ENCODE measurements around the gene PREB.
"Not testable (repeated sequence)": the region's sequence is repeated elsewhere in the genome, so short reads cannot be mapped to it uniquely, and the experiment has no call there.

Gene PREB

GRCh38 chr2:27125104-27125503 lies 9.3 kb downstream of the PREB start:
- no peak for DNase-seq

- DNase-seq: peak in 1 of 2 experiments; percentile 8
Observed at GRCh38 chr2:27123302-27124150, 10.9 kb downstream of the PREB start, which contains the start of gene ABHD1. Gene ABHD1 (plus strand): TSS chr2:27123815. CDS start chr2:27123949, 134 bp downstream.

- DNase-seq: no peak
Observed at GRCh38 chr2:27122791-27123190, 11.6 kb downstream of the PREB start.

- DNase-seq: no peak
Observed at GRCh38 chr2:27121906-27122305, 12.5 kb downstream of the PREB start.

- DNase-seq: not testable (repeated sequence)
Observed at GRCh38 chr2:27119330-27119670, 15.1 kb downstream of the PREB start.

GRCh38 chr2:27118525-27119329 lies 15.7 kb downstream of the PREB start, which contains the start of gene CGREF1:
Gene CGREF1 (minus strand): TSS chr2:27119128. CDS start chr2:27104366, 14,762 bp downstream.
- DNase-seq: no peak

GRCh38 chr2:27117995-27118524 lies 16.4 kb downstream of the PREB start:
- DNase-seq: no peak

GRCh38 chr2:27115519-27115918 lies 18.9 kb downstream of the PREB start:
- DNase-seq: no peak

GRCh38 chr2:27111392-27112078 lies 22.9 kb downstream of the PREB start:
- DNase-seq: not testable (repeated sequence)

GRCh38 chr2:27110603-27111352 lies 23.7 kb downstream of the PREB start:
- not testable (repeated sequence) for DNase-seq

- DNase-seq: no peak
Observed at GRCh38 chr2:27109083-27109482, 25.4 kb downstream of the PREB start.

- DNase-seq: no peak
Observed at GRCh38 chr2:27108221-27108620, 26.2 kb downstream of the PREB start.

- no peak for DNase-seq
Observed at GRCh38 chr2:27105981-27106380, 28.5 kb downstream of the PREB start.

- DNase-seq: no peak
Observed at GRCh38 chr2:27102329-27102728, 32.1 kb downstream of the PREB start.

GRCh38 chr2:27100036-27100435 lies 34.4 kb downstream of the PREB start:
- DNase-seq: no peak

GRCh38 chr2:27099334-27099955 lies 35.0 kb downstream of the PREB start:
- DNase-seq: no peak

- no peak for DNase-seq
Observed at GRCh38 chr2:27097341-27097740, 37.1 kb downstream of the PREB start.

- DNase-seq: no peak
Observed at GRCh38 chr2:27096748-27097297, 37.6 kb downstream of the PREB start.

GRCh38 chr2:27095745-27096651 lies 38.4 kb downstream of the PREB start:
- DNase-seq: no peak

GRCh38 chr2:27095427-27095744 lies 39.0 kb downstream of the PREB start:
- no peak for DNase-seq

Data from NCI-H187 (cell line).